Activated CD4-positive, alpha-beta memory T cell treated with anti-CD3 and anti-CD28 coated beads for 36 hours (primary cell): ENCODE results near the gene HHAT. TPM values are rescaled to one million over a fixed set of nuclear protein-coding genes. Genes with fewer than 3 reads are reported as not detected.

Source experiments
- CTCF ChIA-PET: fragments of 350-600 bp; sonication (Branson Sonifier 250); formaldehyde crosslinking; loops from one replicate; lab custom pipeline; 2021; ENCODE audit warnings: antibody characterized with exemption, inconsistent platforms; lab: Charles Lee
- POLR2A ChIA-PET: fragments of 350-600 bp; sonication (Branson Sonifier 250); formaldehyde crosslinking; loops from one replicate; lab custom pipeline; 2021; ENCODE audit warnings: antibody characterized with exemption; lab: Charles Lee
- DNase-seq: peaks from one replicate; pipeline ENCODE4 v3.0.0-alpha.2; 2020
- H3K27ac Mint-ChIP-seq: one replicate; pipeline ENCODE4 v1.8.0; 2021; ENCODE audit warnings: mixed read lengths
- H3K27me3 Mint-ChIP-seq: one replicate; pipeline ENCODE4 v1.8.0; 2021; ENCODE audit warnings: mixed read lengths
- H3K36me3 Mint-ChIP-seq: one replicate; pipeline ENCODE4 v1.8.0; 2021; ENCODE audit warnings: mixed read lengths
- H3K4me1 Mint-ChIP-seq: one replicate; pipeline ENCODE4 v1.8.0; 2021; ENCODE audit warnings: low read depth, mixed read lengths
- H3K4me3 Mint-ChIP-seq: one replicate; pipeline ENCODE4 v1.8.0; 2021; ENCODE audit warnings: mild to moderate bottlenecking, mixed read lengths
- H3K9me3 Mint-ChIP-seq: one replicate; pipeline ENCODE4 v1.8.0; 2021; ENCODE audit warnings: mixed read lengths
- intact Hi-C: fragments of 100-400 bp; cut with micrococcal nuclease; formaldehyde crosslinking; loops from one replicate; pipeline ENCODE4 v1.15.1; 2023
- total RNA-seq, 2 experiments: library from RNA; stranded (reverse); gene quantifications; one replicate each; pipeline ENCODE4 v1.2.3, GENCODE V29; 2021

The HHAT gene
- total RNA-seq, 2 experiments from 2014 or later = 1.6 to 1.8 TPM

DNA sequence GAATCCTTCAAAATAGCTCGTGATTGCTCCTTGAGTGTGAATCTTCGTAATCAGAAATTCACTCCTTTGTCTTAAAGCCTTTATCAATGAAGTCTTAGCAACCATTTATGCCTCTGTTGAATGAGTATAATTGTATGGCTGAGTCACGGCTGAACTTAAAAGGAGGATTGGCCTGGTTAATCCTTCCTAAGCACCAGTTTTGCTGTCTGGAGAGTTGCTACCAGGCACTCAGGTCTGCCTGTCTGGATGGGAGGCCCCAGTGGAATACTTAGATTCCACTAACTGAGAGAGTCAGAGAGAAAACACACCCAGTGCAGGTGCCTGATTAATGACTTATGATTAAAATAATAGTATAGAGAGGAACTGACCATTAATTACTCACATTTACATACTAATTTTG is 7.6 kb upstream of the HHAT start:
- Mint-ChIP-seq H3K36me3 (no peaks in the 10 kb centered on the region), H3K27ac (no peak overlapping the region), H3K9me3 (peaks cover 4% of the 10 kb centered on the region), H3K4me3 (no peak overlapping the region), H3K27me3 (peaks cover 8% of the 10 kb centered on the region), H3K4me1 (no peaks in the 10 kb centered on the region)
- POLR2A ChIA-PET = no interaction called here
- CTCF ChIA-PET = no interaction called here
- intact Hi-C loops = no loop called here
- no peak for DNase-seq

DNA sequence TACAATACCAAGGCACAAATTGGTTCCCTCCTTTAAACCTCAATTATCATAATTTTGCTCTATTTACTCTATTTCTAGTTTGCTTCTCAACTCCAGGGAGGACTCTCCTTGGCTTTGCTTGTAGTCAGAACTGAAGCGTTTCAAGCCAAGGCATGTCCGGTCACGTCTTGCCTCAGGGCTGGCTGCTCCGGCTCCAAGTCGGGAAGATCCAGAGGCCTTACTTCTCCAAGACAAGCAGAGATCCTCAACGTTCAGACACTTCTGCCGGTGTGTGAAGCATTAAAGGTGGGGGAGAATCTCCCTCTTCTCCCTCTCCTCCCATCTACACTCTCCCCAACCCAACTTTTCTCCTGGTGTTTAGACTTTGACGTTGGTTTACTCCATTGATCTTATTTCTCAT is 7.2 kb upstream of the HHAT start:
- CTCF ChIA-PET = no interaction called here
- DNase-seq = no peak
- H3K36me3 Mint-ChIP-seq = no peaks in the 10 kb centered on the region
- H3K27ac Mint-ChIP-seq = no peak overlapping the region
- H3K4me3 Mint-ChIP-seq = no peak overlapping the region
- POLR2A ChIA-PET = no interaction called here
- peaks cover 4% of the 10 kb centered on the region for H3K9me3 Mint-ChIP-seq
- no peaks in the 10 kb centered on the region for H3K4me1 Mint-ChIP-seq
- peaks cover 8% of the 10 kb centered on the region for H3K27me3 Mint-ChIP-seq
- intact Hi-C loops = no loop called here

DNA sequence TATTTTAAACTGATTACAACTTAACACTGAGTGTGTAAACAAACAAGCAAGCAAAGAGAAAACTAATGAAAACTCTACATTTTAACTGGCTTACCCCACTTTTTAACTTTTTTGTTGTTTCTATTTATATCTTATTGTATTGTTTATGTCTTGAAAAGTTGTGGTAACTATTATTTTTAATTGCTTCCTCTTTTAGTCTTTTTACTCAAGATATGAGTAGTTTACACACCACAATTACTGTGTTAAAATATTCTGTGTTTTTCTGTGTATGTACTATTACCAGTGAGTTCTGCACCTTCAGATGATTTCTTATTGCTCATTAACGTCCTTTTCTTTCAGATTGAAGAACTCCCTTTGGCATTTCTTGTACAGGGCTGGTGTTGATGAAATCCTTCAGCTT is 4.7 kb upstream of the HHAT start:
- no peaks in the 10 kb centered on the region for H3K36me3 Mint-ChIP-seq
- peaks cover 7% of the 10 kb centered on the region for H3K4me1 Mint-ChIP-seq
- no peak overlapping the region for H3K4me3 Mint-ChIP-seq
- intact Hi-C loops = no loop called here
- no peak for DNase-seq
- H3K27ac Mint-ChIP-seq = no peak overlapping the region
- POLR2A ChIA-PET = no interaction called here
- peaks cover 4% of the 10 kb centered on the region for H3K9me3 Mint-ChIP-seq
- H3K27me3 Mint-ChIP-seq = peaks cover 3% of the 10 kb centered on the region
- CTCF ChIA-PET = no interaction called here

DNA sequence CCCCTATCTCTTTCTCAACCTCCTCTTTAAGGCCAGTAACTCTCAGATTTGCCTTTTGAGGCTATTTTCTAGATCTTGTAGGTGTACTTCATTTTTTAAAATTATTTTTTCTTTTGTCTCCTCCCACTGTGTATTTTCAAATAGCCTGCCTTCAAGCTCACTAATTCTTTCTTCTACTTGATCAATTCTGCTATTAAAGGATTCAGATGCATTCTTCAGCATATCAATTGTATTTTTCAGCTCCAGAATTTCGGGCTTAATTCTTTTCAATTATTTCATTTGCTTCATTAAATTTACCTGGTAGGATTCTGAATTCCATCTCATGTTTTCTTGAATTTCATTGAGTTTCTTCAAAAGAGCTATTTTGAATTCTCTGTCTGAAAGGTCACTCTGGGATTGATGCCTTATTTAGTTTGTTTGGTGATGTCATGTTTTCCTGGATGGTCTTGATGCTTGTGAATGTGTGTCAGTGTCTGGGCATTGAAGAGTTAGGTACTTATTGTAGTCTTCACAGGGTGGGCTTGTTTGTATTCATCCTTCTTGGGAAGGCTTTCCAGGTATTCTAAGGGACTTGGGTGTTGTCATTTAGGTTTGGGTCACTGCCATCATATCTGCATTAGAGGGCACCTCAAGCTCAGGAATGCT is 3.6 kb upstream of the HHAT start:
- ChIA-PET POLR2A (no interaction called here), CTCF (interaction anchor here (1.3 kb wide), 1 partner anchor 75 kb away, joined by 3 read pairs; no protein-coding TSS in a partner anchor)
- DNase-seq = no peak
- Mint-ChIP-seq H3K4me1 (peaks cover 16% of the 10 kb centered on the region), H3K27me3 (peaks cover 5% of the 10 kb centered on the region), H3K36me3 (no peaks in the 10 kb centered on the region), H3K9me3 (peaks cover 4% of the 10 kb centered on the region), H3K27ac (no peak overlapping the region), H3K4me3 (no peak overlapping the region)
- intact Hi-C loops = no loop called here

DNA sequence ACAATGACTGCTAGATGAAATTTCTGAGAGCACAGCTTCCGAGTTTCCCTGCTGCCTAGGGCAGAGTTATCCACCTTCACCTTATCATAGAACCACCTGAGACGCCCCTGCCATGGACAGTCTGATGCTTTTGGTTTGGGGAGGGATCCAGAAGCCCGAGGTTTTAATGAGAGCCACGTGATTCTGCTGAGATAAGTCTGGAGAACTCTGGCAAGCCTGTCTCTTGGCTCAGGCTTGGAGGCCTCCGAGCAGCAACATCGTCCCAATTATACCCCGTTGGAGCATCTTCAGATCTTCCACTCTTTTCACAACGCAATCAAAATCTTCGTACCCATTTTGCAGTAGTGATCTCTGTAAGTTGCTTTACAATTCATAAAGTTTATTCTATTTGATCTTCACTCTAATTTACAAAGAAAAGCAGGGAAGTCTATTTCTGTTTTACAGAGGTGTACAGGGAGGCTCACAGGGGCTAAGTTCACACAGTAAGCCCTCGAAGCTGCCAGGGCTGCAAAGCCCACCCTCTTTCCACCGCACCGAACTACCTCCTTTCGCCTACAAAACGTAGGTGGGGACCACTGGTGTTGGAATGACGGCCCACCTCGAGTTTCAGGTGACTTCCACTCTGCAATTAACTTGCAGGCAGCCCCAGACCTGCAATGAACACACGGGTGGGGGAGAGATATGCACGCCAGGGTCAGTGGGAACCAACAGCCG is 513 bp upstream of the HHAT start:
- no peaks in the 10 kb centered on the region for H3K36me3 Mint-ChIP-seq
- ChIA-PET CTCF (interaction anchor here (0.5 to 3.0 kb wide), 5 partner anchors 14 to 72 kb away, joined by 3 to 8 read pairs (median 5); no protein-coding TSS in a partner anchor), POLR2A (interaction anchor here (0.9 to 1.1 kb wide), 2 partner anchors 46 kb away, joined by 7 to 8 read pairs; no protein-coding TSS in a partner anchor)
- peaks cover 40% of the 10 kb centered on the region for H3K4me1 Mint-ChIP-seq
- H3K27ac Mint-ChIP-seq = peak overlapping the region; percentile 91
- DNase-seq = no peak
- peak overlapping the region; percentile 89 for H3K4me3 Mint-ChIP-seq
- H3K9me3 Mint-ChIP-seq = peaks cover 4% of the 10 kb centered on the region
- H3K27me3 Mint-ChIP-seq = peaks cover 5% of the 10 kb centered on the region
- intact Hi-C loops = loop anchor here (2.0 kb wide), 1 partner anchor 17 kb away; no protein-coding TSS in a partner anchor

DNA sequence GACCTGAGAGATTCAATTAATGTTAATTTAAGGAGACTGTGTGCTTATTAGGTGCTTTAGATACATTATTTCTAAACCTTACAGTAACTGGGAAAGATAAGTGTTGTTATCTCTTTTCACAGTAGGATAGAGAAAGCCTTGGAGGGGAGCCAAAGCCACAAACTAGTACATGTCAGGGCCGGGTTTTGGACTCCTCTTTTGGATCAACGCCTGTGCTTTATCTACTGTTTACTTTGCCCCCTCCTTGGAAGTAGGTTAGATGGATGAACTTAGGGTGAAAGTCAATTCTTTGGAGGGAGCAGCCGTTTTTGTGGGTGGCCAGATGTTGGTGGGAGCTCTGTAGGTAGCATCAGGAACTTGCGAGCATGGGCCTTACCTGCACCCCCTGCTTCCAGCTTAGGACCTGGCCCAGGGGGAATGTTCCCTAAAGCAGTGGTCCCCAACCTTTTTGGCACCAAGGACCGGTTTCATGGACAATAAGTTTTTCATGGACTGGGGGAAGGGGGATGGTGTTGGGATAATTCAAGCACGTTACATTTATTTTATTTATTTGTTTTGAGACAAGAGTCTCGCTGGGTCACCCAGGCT is 1.7 kb downstream of the HHAT start:
- Mint-ChIP-seq H3K9me3 (peaks cover 1% of the 10 kb centered on the region), H3K4me3 (no peak overlapping the region), H3K36me3 (no peaks in the 10 kb centered on the region), H3K27me3 (peaks cover 5% of the 10 kb centered on the region), H3K27ac (peak overlapping the region; percentile 4), H3K4me1 (peaks cover 42% of the 10 kb centered on the region)
- intact Hi-C loops = loop anchor here (5.0 to 10.0 kb wide), 4 partner anchors 83 to 924 kb away; partner anchors contain the start of gene RCOR3
- POLR2A ChIA-PET = interaction anchor here (1.2 kb wide), 2 partner anchors 11 to 44 kb away, joined by 4 to 8 read pairs; no protein-coding TSS in a partner anchor
- DNase-seq = no peak
- CTCF ChIA-PET = interaction anchor here (0.7 to 3.0 kb wide), 3 partner anchors 11 to 70 kb away, joined by 4 to 8 read pairs (median 6); no protein-coding TSS in a partner anchor

DNA sequence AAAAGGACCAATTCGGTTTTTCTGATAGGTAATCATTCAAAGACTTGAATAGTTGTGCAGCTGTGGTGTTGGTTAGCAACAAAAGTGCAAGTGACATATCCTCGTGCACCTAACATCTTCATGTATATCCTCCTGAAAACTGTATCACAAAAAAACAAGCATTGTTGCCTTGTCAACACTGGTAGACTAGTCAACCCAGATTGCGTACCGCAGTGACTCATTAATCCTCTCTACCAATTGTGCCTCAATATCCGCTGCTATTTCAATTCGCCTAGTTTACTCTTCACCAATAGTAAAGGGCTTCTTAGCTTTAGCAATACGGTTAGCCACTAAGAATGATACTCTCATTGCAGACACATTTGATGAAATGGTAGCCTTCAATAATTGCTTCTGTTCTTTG is 3.5 kb downstream of the HHAT start:
- peak; percentile 55 for DNase-seq
- Mint-ChIP-seq H3K4me1 (peaks cover 42% of the 10 kb centered on the region), H3K9me3 (no peaks in the 10 kb centered on the region), H3K36me3 (no peaks in the 10 kb centered on the region), H3K27me3 (peaks cover 5% of the 10 kb centered on the region), H3K27ac (peak overlapping the region; percentile 60), H3K4me3 (no peak overlapping the region)
- ChIA-PET CTCF (interaction anchor here (0.7 to 2.7 kb wide), 12 partner anchors 10 to 188 kb away, joined by 3 to 32 read pairs (median 6); no protein-coding TSS in a partner anchor), POLR2A (interaction anchor here (0.9 to 2.6 kb wide), 6 partner anchors 9 to 67 kb away, joined by 3 to 30 read pairs (median 17); no protein-coding TSS in a partner anchor)
- intact Hi-C loops = loop anchor here (1.0 to 10.0 kb wide), 9 partner anchors 8 to 923 kb away; partner anchors contain the start of gene RCOR3

DNA sequence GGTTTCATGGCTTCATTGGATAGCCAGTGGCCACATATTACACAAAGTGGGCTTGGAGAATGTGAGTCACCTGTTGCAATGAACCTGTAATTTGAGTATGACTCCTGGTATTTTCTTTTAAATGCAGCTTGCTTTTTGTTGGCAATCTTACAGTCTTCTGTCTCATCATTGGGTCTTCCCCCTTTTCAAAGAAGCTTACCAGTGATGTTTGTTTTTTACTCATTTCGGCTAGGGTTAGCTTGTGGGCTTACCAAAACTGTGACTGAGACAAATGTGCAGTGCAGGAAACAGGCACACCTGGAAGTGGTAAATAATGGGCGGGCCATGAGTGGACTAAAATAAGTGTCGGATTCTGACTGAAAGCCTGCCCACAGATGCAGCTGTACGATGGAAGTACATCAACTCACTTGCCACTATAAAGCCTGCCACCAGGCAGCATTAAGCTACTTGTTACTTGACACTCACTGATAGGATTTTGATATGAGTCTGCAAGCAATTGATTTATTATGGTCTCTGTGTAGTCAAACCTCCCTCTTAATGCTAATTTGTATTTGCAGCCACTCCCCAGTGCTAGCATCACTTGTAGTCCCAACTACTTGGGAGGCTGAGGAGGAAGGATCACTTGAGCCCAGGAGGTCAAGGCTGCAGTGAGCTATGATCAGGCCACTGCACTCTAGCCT is 4.2 kb downstream of the HHAT start:
- no peak overlapping the region for H3K4me3 Mint-ChIP-seq
- peaks cover 42% of the 10 kb centered on the region for H3K4me1 Mint-ChIP-seq
- DNase-seq = peak; percentile 91
- intact Hi-C loops = loop anchor here (1.0 to 10.0 kb wide), 11 partner anchors 7 to 922 kb away; partner anchors contain the start of gene RCOR3
- H3K36me3 Mint-ChIP-seq = no peaks in the 10 kb centered on the region
- ChIA-PET POLR2A (interaction anchor here (0.9 to 2.6 kb wide), 7 partner anchors 8 to 114 kb away, joined by 3 to 30 read pairs (median 15); no protein-coding TSS in a partner anchor), CTCF (interaction anchor here (0.6 to 2.7 kb wide), 14 partner anchors 9 to 800 kb away, joined by 3 to 32 read pairs (median 5); no protein-coding TSS in a partner anchor)
- no peaks in the 10 kb centered on the region for H3K9me3 Mint-ChIP-seq
- peak overlapping the region; percentile 60 for H3K27ac Mint-ChIP-seq
- H3K27me3 Mint-ChIP-seq = peaks cover 5% of the 10 kb centered on the region

DNA sequence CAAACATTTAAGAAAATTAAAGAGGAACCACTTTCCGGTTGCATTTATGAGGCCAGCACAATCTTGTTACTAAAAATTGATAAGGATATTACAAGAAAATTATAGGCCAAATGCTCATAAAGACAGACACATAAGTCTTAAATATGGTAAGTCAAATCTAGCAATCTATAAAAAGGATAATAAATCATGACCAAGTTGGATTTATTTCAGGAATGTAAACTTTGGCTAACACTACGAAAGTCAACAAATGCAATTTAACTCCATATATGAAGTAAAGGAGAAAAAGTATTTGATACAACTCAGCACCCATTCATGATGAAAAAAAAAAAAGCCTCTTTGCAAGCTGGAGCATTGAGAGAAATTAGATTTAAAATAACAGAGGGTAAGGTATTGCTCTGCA is 6.3 kb downstream of the HHAT start:
- POLR2A ChIA-PET = interaction anchor here (0.7 kb wide), 1 partner anchor 39 kb away, joined by 3 read pairs; no protein-coding TSS in a partner anchor

DNA sequence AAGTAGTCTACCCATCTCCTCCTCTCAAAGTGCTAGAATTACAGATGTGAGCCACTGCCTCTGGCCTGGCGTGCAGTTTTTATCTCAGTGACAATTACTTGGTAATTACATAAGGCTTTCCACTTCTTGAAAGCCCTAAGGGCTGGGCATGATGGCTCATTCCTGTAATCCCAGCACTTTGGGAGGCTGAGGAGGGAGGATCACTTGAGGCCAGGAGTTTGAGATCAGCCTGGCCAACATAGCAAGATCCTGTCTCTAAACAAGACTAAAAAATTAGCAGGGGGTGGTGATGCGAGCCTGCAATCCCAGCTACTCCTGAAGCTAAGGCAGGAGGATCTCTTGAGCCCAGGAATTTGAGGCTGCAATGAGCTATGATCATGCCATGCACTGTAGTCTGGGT is 7.7 kb downstream of the HHAT start:
- H3K27me3 Mint-ChIP-seq = no peaks in the 10 kb centered on the region
- DNase-seq = no peak
- POLR2A ChIA-PET = no interaction called here

More for the DNA sequence above, 6.3 kb downstream of the HHAT start:
- Mint-ChIP-seq H3K4me1 (peaks cover 30% of the 10 kb centered on the region), H3K4me3 (no peak overlapping the region), H3K27ac (no peak overlapping the region), H3K27me3 (peaks cover 4% of the 10 kb centered on the region), H3K9me3 (no peaks in the 10 kb centered on the region), H3K36me3 (no peaks in the 10 kb centered on the region)
- intact Hi-C loops = loop anchor here (10.0 kb wide), 1 partner anchor 920 kb away; the partner anchor contains the start of gene RCOR3
- DNase-seq = no peak
- CTCF ChIA-PET = no interaction called here

DNA sequence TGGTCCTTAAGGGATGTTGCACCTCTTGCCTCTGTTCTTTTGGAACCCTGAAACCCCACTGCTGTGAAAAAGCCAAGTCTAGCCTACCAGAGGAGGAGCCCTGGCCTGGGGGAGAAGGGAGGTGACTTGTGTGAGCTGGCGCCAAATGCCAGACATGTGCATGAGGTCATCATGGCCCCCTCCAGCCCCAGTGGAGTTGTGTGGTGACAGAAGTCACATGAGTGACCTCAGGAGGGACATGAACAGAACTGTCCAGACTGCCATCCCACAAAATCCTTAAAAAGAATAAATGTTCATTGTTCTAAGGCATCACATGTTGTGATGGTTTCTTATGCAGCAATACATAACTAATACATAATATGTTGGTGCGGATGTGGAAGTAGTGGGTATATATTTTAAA is 10.8 kb downstream of the HHAT start:
- H3K27ac Mint-ChIP-seq = no peak overlapping the region
- CTCF ChIA-PET = no interaction called here
- H3K4me3 Mint-ChIP-seq = no peak overlapping the region
- no peaks in the 10 kb centered on the region for H3K9me3 Mint-ChIP-seq
- intact Hi-C loops = loop anchor here (10.0 kb wide), 1 partner anchor 915 kb away; the partner anchor contains the start of gene RCOR3
- no peak for DNase-seq
- H3K4me1 Mint-ChIP-seq = peaks cover 21% of the 10 kb centered on the region
- no peaks in the 10 kb centered on the region for H3K36me3 Mint-ChIP-seq
- POLR2A ChIA-PET = no interaction called here
- H3K27me3 Mint-ChIP-seq = no peaks in the 10 kb centered on the region

More for the DNA sequence above, 7.7 kb downstream of the HHAT start:
- Mint-ChIP-seq H3K36me3 (no peaks in the 10 kb centered on the region), H3K27ac (no peak overlapping the region), H3K4me1 (peaks cover 35% of the 10 kb centered on the region), H3K9me3 (no peaks in the 10 kb centered on the region), H3K4me3 (no peak overlapping the region)
- CTCF ChIA-PET = no interaction called here
- intact Hi-C loops = loop anchor here (10.0 kb wide), 1 partner anchor 918 kb away; the partner anchor contains the start of gene RCOR3
